GM18502 (cell line): Measurements from ENCODE around the gene NCKAP5L.
"Not testable (repeated sequence)": the region's sequence is repeated elsewhere in the genome, so short reads cannot be mapped to it uniquely, and the experiment has no call there.

Experiments
- ATAC-seq: cut with Tn5 transposase; IDR thresholded peaks from one replicate; pipeline ENCODE4 v1.9.1; 2021; ENCODE audit warnings: mild to moderate bottlenecking; ENCODE audit not compliant: unreplicated experiment, poor library complexity

The NCKAP5L gene

DNA sequence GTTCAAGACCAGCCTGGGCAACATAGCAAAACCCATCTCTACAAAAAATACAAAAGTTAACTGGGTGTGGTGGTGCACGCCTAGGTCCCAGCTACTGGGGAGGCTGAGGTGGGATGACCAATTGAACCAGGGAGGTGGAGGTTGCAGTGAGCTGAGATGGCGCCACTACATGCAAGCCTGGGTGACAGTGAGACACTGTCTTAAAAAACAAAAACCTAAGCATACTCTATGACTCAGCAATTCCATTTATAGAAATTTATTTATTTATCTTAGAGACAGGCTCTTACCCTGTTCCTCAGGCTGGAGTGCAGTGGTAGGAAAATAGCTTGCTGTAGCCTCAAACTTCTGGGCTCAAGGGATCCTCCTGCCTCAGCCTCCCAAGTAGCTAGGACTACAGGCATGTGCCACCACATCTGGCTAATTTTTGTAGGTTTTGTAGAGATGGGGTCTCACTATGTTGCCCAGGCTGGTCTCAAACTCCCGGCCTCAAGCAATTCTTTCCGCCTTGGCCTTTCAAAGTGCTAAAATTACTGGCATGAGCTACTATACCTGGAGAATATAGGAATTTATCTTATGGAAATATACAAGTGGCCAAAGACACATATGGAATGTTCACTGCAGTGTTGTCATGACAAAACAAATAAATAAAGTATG is 43.3 kb downstream of the NCKAP5L start:
- ATAC-seq = no peak

DNA sequence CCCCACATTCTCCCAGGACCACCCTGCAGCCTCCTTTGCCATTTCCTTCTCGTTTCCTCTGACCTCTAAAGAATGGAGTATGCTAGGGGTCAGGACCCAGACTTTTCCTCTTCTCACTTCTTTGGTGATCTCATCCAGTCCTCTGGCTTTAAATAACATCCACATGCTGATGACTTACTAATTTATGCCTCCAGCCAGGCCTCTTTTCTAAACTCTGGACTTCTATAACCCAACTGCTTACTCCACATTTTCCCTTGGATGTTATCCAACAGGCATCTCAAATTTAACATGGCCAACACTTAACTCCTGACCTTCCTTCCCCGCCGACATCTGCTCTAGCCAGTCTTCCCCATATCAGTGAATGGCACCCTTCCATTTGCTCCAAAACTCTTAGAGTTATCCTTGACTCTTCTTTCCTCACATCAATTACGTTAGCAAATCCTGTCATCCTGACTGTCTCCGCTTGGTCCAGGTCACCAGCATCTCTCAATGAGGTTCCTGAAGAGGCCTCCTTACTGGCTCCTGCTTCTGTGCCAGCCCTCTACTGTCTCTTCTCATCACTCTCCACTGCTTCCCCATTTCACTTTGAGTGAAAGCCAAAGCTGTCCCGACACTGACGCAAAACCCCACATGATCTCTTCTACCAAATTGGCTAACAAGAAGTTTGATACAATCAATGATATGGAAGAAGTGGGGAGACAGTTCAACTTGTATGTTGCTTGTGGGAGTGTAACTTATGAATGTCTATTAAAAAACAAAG is 44.1 kb downstream of the NCKAP5L start:
- no peak for ATAC-seq

DNA sequence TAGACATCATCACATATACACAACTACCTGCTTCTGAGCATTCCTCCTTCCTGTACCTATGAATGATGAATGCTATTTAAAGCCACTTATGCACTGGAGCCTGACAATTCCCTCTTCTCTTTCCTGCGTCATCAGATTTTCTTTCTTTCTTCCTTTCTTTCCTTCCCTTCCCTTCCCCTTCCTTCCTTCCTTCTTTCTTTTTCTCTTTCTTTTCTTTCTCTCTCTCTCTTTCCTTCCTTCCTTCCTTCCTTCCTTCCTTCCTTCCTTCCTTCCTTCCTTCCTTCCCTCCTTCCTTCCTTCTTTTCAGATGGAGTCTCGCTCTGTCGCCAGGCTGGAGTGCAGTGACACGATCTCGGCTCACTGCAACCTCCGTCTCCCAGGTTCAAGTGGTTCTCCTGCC is 47.3 kb downstream of the NCKAP5L start:
- ATAC-seq = not testable (repeated sequence)

DNA sequence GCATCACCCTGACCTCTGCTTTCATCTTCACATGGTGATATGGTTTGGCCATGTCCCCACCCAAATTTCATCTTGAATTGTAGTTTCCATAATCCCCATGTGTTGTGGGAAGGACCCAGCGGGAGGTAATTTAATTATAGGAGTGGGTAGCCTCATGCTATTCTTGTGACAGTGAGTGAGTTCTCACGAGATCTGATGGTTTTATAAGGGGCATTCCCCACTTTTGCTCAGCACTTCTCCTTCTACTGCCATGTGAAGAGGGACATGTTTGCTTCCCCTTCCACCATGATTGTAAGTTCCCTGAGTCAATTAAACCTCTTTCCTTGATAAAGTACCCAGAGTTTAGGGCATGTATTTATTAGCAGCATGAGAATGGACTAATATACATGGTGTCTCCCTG is 48.6 kb downstream of the NCKAP5L start:
- ATAC-seq = no peak

DNA sequence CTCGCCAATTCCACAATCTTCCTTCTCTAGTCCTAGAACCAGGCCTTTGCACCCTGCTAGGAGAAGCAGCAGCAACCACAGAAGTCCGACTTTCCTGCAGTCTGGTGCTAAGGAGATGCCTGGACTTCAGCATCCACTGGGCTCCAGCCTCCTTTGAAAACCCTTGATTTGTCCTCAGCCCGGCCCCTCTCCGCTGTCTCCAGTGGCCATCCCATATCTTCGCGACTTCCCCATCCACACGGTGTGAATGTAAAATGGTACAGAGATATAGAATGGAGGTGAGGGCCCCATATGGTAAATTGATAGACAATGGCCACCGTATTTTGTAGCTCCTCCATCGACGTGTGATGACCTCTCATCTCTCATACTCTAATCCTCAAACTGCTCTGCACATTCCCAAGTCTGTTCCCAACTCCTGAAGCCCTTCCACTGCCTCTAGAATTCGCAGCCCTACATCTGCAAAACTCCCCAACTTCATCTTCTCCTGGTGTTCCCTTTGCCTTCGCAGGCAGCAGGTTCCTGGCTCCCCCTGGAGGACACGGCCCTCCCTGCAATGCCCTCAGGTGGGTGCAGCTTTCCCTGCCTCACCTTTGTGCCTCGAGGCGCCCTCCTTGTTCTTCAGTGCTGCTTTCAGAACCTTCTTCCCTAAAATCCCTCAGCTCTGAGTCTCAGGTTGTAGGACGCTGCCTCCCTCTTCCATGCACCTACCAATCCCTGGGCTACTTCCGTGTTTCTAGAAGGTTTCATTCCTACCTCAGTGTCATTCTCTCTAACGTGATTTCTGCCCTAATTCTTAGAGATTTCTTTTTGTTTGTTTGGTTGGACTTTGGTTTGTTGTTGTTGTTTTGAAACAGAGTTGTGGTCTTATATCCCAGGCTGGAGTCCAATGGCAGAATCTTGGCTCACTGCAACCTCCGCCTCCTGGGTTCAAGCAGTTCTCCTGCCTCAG is 50.1 kb downstream of the NCKAP5L start:
- ATAC-seq = no peak

DNA sequence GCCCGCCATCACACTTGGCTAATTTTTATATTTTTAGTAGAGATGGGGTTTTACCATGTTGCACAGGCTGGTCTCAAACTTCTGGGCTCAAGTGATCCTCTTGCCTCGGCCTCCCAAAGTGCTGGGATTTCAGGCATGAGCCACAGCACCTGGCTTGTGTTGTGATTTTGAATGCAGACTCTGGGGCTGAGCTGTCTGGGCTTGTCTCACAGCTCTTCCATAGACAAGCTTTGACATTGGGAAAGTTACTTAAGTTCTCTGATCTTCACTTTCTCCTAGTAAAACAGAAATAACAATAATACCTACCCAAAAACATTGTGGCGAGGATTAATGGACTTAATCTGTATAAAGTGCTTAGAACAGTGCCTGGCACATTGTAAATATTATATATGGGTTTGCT is 50.9 kb downstream of the NCKAP5L start:
- no peak for ATAC-seq

DNA sequence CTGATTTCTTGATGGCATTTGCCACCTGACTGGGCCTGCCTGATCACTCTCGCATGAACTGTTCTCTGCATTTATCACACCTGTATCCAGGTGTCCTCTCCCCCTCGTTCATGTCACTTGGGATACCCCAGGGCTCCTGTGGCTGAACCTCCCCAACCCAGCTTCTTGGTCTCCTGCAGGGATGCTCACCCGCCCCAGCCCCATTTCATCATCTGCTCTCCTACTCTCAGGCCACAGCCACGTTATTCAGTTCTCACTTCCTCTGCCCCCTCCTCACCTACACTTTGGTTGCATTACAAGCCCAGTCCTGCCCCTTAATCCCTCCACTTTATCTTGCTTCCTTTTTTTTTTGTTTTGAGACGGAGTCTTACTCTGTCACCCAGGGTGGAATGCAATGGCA is 51.4 kb downstream of the NCKAP5L start:
- no peak for ATAC-seq

DNA sequence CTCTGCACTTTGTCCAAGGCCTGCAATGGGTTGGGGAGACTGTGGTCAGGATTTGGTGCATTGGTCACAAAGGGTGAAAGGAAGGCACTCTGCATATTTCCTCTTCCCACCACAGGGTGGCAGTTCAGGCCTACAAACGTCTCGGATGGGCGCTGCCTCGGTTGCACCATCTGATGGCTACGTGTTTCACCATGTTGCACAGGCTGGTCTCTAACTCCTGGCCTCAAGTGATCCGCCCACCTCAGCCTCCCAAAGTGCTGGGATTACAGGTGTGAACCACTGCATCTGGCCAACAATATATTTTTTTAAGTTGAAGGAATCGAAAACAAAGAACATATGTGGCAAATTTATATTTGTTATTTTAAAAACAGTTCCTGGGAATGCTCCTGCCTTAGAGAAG is 51.8 kb downstream of the NCKAP5L start:
- ATAC-seq = no peak

DNA sequence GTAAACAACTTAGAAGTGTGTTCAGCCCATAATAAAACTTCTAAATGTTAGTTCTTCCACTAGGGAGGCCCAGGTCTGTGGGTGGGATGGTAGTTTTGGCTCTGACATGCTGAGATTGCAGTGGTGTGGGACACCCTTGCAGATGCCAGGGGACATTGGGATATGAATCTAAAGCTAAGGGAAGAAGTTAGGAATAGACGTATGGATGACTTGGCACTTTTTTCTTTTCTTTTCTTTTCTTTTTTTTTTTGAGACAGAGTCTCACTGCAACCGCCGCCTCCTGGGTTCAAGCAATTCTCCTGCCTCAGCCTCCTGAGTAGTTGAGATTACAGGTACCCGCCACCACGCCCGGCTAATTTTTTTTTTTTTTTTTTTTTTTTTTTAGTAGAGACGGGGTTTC is 55.1 kb downstream of the NCKAP5L start:
- ATAC-seq = not testable (repeated sequence)

DNA sequence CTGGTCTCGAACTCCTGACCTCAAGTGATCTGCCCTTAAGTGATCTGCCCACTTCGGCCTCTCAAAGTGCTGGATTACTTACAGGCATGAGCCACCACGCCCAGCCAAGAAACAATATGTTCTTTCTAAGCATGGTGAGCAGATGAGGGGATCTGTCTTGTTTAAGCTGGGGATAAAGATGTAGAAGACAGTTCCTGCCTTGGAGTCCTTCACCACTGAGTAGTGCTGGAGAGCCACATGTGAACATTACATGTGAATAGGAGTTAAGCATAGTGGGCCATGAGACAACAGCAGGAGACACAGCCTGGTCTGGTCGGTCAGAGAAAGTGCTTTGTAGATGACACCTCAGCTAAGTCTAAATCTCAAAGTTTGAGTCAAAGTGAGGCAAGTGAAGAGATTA is 60.9 kb downstream of the NCKAP5L start:
- ATAC-seq = no peak

DNA sequence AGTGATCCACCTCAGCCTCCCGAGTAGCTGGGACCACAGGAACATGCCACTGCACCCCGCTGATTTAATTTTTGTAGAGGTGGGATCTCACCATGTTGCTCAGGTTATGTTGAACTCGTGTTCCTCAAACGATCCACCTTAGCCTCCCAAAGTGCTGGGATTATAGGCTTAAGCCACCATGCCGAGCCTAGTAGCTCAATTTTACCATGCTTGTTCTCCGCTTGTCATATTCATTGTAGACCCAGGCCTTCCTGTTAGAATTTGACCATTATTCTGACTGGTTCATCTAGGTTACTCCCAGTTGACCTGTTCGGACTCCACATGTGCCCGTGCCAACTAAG is 62.1 kb downstream of the NCKAP5L start:
- ATAC-seq = no peak

DNA sequence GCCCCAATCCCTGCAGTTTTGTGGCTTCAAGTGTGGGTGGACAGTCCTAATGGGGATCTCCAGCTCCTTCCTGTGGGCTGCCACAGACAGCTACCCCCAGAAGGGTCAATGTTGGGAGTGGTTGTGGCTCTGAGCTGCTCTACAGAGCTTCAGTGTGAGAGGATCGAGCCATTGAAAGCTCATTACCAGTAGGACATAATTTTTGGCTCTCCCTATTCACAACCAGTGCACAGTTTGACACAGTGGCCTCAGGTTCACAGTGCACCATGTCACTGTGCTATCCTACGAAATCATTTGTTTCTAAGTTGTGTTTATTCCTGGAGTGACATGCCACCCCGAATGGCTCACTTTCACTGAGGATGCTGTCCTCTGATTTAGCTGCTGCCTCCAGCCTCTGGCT is 64.1 kb downstream of the NCKAP5L start:
- ATAC-seq = no peak

DNA sequence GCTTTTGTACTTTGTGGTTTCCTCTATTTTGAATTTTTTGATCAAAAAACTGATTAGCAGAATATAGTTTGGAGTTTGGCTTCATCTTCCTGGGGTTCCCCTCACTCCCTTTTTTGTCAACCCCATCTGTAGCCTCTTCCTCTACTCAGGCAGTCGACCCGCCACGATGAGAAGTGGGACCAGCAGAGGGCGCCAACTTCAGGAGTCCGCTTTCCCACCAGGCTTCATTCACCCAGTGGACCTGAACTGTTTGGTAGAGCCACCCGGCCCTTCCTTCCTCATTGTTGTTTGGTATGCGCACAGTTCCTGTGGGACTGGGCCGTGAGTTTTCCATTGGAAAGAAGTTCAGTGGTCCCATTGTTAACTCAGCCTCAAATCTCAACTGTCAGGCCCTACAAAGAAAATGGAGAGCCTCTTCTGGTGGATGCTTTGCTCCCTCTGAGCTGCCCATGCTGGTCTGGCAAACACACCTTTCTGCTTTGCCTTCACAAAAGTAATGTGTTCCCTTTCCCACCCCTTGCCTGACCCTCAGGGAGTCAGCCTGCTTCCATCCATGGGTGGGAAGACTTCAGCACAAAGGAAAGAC is 65.1 kb downstream of the NCKAP5L start:
- no peak for ATAC-seq

DNA sequence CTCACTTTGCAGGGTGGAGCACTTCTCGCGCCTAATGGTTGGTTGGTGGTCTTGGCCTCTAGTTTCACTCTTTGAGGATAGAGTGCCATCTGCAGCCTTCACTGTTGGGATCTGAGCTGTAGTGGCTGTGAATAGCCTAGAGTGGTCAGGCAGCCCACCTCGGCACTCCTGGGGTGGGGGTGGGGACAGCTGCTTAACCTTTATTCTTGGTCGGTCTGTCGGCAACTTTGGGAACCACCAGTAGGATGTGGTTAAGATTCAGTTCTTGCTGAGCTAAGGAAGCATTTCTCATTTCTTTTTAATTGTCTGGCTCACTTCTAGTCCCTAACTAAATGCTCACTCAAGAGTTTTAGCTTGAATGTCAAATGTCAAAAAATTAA is 65.8 kb downstream of the NCKAP5L start:
- ATAC-seq = no peak

DNA sequence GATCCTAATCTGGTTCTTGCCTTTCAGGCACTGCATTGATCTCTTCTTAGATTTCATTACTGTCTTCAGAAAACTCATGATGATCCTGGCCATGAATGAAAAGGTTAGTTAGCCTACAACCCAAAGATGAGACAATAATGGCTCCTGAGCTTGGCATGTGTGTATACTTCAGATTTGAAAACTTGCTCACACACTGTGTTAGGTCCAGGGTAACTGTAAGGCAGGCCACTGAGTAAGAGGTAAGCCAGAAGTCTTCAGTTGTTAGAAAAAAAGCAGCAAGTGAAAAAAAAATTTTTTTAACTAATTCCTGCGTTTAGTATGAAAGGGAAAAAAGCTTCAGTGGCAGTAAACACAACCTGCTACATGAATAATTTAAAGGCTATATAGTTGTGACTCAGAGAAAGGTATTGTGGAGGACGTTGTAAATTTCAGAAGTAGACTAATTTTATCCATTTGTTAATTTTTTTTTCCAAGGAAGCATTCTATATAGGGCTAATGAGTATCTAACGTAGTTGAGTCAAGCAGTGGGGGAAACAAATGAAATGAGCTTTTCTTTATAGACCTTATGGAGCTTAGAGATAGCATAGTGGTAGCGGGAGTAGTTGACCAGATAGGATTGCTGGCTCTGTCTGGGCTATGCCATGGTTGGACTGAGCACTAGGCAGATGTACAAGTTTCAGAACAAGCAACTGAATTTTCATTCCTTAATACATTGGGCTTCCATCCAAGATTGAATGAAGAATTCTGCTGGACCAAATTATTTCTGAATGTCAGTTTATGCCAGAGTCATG is 66.3 kb downstream of the NCKAP5L start:
- ATAC-seq = no peak

DNA sequence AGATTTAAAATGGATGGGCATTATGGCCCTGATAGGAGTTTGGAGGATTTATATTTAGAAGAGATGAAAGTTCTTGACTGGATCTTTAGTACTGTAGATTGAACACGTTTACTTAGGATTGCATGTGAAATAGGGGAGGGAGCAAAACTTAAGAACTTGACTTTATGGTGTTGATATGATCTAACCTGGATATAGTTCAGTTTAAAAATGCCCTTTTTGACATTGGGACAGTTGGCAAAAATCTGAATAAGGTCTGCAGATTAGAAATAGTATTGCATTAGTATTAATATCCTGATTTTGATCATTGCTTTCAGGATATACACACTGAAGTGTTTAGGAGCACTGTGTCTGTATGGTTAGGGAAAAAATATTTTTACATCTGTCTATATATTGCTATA is 77.2 kb downstream of the NCKAP5L start:
- no peak for ATAC-seq

DNA sequence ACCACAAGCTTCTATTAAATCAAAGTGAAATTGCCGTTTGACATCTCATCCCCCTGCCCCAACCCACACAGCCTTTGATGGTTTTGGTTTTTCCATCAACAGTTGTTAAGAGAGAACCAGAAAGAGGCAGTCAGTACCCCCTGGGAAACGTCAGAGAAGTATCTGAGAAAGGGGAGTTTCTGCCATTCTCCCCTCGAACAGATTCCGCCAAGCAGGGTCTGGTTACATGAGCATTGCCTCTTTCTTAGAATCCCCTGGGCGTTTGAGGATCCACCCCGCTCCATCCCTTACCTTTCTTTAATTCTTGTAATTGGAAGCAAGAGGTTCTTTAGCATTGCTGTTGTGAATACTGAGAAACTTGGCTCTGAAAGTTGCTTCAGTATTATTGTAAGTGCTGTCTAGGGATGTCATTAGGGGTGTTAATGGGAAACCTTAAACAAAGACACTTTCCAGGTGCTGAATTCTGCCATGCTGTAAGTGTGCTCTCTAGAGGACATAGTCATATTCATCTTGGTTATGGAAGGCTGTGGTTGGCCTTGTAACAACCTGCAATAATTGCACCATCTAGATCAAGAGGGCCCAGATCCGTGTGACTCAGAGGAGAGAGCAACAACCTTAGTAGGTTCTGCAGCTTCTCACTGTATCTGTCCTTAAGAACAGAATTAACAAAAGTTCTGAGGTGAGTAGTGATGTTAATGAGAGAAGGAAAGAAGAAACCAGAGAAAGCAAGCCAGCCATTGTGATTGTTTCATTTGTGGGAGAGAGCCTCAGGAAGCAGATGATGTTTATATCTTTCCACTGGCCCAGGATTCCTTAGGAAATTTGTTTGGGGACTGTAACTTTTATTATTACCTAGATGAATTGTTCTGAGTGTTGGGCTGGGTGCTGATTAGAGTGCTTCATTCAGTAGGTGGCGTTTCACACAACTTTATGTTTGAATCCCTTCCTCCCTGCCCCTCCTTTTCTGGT is 77.9 kb downstream of the NCKAP5L start:
- ATAC-seq = peak; percentile 61

DNA sequence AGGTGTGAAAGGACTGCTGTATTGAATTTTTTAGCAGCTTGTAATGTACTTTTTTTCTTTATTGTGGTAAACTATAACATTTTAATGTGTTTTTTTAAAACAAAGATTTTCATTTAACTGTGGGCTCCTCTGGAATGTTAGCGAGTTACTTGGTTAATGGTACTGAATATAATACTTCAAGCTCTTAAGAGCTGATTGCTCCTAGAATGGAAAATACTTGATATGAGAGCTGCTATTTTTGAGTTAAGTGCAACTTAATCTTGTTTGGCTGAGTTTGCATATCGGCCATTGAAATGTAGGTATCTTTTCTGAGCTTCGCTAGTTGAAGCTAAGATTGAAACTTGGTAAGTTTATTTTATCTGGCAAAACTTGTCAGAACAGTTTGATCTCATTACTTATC is 79.4 kb downstream of the NCKAP5L start:
- no peak for ATAC-seq

DNA sequence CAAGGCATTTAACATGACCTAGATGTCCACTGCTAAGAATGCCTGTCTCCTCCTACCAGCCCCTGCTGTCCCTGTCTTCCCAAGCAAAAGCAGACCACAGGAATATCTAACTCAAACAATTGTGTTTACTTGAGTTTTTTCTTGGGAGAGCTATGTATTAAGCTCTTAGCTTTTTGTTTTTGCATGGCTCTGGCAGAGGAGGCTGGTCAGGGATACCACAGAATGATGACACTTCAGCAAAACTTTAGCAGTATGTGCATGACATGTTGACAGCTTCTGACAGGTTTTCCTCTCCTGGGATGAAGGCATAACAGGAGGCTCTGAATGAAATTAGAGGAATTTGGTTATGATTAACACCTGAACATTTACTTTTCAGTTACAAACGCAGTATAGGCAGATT is 79.9 kb downstream of the NCKAP5L start:
- no peak for ATAC-seq
